GM21515 (cell line): Measurements from ENCODE around the gene FAF1.
"Not testable (repeated sequence)": the region's sequence is repeated elsewhere in the genome, so short reads cannot be mapped to it uniquely, and the experiment has no call there.

ENCODE experiments used
- ATAC-seq: cut with Tn5 transposase; IDR thresholded peaks from one replicate; pipeline ENCODE4 v1.9.1; 2021; ENCODE audit not compliant: unreplicated experiment

The FAF1 gene

GRCh38 chr1:50858761-50859160 lies 101.3 kb downstream of the FAF1 start:
- no peak for ATAC-seq

DNA sequence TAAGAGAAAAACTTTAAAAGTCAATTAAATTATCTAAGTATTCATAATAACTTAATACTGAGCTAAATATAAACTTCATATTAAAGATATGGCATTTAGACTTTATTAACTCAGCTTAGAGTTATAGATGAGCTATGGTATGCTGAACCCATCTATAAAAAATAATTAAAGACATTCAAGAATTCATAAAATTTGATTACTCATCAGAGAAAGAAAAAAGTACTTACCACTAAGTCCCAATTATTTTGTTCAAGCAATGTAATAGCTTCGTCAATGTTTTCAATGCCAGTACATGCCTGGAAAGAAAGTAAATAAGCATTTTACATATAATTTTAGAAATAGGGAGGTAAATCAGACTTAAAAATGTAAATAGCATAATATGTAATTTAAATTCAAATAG lies 102.4 kb downstream of the FAF1 start:
- no peak for ATAC-seq

DNA sequence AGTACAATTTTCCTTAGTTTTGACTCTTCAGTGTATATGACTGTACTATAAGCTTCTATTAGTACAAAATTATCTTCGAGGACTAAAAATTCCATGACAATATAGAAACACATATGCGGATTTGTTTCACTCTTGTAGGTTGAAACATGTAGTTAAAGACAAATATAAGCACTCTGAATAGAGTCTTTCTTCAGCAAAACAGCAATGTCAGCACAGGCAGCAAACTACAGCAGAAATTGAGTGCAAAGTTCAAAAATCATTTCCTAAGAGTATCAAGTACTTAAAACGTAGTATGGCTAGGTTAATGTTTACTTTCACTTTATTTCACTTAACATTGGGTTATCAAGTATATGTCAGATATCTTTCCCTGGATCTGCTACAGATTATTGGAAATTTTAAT lies 106.7 kb downstream of the FAF1 start:
- no peak for ATAC-seq

GRCh38 chr1:50852889-50853288 lies 107.2 kb downstream of the FAF1 start:
- ATAC-seq: no peak

DNA sequence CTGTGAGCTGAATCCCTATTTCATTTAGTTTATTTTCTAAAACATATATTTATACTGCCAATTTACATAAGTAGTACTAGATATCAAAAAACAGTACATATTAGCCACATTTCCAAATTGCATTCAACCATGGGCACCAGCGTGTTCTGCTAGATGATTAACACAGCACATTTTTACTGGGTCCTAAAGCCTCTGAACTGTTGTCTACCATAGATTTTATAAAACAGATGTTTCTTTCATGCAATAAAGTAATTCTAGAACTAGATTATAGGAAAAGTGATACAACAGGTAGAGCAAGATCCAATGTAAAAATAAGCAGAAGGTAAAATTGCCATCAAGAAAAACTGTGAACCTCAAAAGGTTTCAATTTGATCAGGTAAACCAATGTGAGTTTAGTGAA lies 108.6 kb downstream of the FAF1 start:
- no peak for ATAC-seq

GRCh38 chr1:50851034-50851433 lies 109.0 kb downstream of the FAF1 start:
- ATAC-seq: no peak

- ATAC-seq: no peak
Measured at GRCh38 chr1:50847303-50847702, 112.8 kb downstream of the FAF1 start.

DNA sequence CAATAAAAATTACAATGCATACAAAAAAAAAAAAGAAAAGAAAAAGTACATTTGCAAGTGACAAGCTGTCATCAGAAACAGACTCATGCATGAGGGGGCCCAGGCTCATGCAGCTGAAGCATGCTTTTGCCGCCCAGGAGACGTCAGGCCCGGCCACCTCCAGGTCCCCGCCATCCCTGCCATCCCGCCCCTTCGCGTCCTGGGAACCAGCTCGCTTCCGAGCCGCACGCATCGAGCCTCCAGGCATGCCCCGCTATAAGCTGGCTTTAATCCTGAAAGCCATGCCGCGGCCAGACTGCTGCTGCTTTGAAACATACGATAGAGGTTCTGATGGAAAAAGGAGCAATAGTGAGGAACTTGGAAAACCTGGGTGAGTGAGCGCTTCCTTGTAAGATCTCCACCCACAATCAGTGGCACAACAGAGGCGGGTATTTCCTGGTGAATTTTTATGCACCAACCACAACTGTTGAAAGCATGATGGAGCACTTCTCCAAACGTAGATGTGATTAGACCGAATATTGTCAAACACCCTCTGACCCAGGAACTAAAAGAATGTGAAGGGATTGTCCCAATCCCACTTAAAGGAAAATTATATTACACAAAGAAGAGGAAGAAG lies 113.7 kb downstream of the FAF1 start:
- no peak for ATAC-seq

DNA sequence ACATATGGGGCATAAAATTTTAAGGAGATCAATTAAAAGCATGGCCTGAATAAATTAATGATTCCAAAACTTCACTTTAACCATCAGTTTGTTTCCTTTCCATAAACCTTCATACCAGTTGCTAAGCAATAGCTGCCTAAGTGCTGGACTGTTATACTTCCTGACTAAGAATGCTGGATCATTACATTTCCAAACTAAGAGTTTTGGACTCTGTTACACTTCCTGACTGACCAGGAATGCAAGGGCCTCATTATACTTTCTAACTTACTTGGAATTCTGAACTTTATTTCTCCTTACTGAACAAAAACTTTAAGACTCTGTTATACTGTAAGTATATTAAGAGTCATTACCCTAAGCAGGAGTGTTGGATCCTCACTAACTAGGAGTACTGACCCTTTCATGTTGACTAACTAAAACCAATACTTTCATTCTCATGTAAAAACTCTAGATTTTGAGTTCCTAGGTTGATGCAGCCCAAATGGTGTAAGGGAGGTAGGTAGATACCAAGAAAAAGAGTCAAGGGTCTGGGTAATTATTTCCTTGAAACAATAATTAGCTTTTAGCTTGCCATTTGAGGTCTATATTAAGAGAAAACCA lies 118.2 kb downstream of the FAF1 start:
- ATAC-seq: no peak

DNA sequence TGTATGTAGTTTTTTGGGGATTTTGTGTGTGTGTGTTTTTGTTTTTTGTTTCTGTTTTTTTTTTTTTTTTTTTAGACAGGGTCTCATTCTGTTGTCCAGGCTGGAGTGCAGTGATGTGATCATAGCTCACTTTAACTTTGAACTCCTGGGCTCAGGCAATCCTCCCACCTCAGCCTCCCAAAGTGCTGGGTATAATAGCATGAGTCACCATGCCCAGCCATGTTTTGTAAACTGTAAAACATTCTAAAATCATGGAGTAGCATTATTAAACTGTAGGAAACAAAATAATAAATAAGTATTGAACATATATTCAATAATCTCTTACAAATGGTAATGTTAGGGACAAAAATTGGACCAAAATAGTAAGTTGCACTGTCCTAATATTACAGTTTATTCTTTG lies 124.0 kb downstream of the FAF1 start:
- no peak for ATAC-seq

DNA sequence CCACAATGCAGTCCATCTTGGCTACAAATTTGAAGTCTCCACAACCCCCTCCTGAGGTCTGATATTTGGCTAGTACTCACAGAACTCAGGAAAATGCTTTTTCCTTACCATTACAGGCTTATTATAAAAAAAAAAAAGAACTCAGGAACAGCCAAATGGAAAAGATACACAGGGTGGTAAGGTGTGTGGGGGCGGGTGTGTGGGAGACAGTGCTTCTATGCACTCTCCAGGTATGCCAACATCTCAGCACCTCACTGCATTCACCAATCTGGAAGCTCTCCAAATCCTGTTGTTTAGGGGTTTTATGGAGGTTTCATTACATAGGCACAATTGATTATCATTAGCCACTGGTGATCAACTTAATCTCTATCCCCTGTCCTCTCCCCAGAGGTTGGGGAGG lies 126.9 kb downstream of the FAF1 start:
- ATAC-seq: no peak

GRCh38 chr1:50832167-50832566 lies 127.9 kb downstream of the FAF1 start:
- no peak for ATAC-seq

DNA sequence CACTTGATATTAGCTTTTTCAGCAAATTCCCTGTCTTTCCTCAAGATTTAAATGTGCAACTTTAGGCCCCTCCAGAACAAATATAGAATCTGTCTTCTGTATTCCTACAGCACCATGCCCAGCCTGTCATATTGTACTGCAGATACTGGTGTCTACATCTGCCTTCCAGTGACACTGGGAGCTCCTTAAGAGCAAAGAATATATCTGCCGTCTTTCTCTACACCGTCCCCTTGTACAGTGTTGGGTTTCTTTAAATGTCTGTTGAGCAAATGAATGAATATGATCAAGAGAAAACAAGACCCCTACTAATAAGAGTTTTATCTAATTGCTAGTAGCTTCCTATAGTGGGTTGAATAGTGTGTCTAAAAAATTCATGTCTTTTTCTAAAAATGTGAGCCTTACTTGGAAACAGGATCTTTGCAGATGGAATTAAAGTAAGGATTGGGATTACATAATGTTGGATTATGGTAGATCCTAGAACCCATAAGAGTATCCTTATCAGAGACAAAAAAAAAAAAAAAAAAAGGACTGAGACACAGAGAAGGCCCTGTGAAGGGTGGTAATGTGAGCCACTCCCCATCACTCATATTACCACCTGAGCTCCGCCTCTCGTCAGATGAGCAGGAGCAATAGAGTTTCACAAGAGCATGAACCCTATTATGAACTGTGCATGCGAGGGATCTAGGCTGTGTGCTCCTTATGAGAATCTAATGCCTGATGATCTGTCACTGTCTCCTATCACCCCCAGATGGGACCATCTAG lies 128.6 kb downstream of the FAF1 start:
- ATAC-seq: no peak

- no peak for ATAC-seq
Measured at GRCh38 chr1:50830621-50831020, 129.4 kb downstream of the FAF1 start.

- ATAC-seq: no peak
Measured at GRCh38 chr1:50829014-50829958, 130.8 kb downstream of the FAF1 start.

DNA sequence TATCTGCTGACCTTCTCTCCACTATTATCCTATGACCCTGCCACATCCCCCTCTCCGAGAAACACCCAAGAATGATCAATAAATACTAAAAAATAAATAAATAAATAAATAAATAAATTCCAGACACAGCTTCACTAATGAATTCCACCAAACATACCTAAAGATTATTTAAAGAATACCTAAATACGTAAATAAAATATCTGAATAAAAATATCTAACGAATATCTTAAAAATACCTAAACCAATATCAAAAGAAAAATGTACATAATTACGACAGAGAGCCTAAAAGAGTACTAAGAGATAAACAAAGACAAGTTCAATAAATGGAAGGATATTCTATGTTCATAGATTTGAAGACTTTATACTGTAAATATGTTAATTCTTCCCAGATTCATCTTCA lies 132.5 kb downstream of the FAF1 start:
- ATAC-seq: no peak

DNA sequence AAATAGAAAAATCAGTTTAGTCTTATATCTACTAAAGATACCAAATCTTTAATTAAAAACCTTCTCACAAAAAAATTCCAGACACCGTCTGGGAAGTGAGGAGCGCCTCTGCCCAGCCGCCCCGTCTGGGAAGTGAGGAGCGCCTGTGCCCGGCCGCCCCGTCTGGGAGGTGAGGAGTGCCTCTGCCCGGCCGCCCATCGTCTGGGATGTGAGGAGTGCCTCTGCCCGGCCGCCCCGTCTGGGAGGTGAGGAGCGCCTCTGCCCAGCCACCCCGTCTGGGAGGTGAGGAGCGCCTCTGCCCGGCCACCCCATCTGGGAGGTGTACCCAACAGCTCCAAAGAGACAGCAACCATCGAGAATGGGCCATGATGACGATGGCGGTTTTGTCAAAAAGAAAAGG lies 133.3 kb downstream of the FAF1 start:
- not testable (repeated sequence) for ATAC-seq

DNA sequence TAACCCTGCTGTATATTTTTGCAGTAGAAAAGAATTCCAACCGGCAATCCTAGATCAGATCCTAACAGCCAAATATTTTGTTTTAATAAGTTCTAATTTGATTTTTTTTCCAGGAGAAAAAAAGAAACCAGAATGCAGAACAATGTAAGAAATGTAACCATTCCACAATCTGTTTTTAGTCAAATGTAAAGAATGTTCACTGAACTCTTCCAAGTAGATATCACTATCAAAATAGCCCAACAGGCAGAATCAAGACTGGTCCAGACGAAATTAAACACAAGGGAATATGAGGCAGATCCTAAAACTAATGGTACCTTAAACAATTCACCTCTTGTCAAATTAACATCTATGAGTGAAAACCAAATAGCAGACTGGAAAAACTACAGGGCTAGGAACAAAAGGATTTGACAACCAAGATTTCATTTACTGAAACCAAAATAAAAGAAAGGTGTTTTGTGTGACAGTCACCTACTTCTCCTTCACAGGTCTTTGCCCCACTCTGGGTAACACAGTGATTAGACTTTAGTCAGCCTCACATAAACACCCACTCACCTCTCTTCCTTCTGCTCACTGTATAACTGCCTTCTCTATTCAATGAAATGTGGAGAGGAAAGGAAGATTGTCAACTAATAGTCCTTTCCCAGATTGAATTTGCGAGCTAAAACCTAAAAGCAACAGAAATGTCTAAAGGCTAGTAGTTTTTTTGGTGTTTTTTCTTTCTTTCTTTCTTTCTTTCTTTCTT lies 137.9 kb downstream of the FAF1 start:
- no peak for ATAC-seq

DNA sequence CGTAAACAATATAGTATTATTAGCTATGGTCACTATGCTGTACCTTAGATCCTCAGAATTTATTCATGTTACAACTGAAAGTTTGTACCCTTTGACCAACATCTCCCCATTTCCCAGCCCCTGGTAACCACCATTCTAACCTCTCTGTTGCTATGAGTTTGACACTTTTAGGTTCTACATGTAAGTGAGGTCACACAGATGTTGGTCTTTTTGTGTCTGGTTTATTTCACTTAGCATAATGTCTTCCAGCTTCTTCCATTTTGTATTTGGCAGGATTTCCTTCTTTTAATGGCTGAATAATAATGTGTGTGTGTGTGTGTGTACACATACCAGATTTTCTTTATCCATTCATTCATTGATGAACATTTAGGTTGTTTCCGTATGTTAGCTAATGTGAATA lies 139.5 kb downstream of the FAF1 start:
- no peak for ATAC-seq

DNA sequence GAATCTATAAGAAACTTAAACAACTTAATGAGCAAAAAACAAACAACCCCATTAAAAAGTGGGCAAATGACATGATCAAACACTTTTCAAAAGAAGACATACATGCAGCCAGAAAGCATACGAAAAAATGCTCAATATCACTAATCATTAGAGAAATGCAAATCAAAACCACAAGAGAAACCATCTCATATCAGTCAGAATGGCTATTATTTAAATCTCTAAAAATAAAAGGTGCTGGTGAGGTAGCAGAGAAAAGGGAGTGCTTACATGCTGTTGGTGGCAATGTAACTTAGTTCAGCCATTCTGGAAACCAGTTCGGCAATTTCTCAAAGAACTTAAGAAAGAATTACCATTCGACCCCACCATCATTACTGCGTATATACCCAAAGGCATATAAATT lies 147.7 kb downstream of the FAF1 start:
- ATAC-seq: no peak

DNA sequence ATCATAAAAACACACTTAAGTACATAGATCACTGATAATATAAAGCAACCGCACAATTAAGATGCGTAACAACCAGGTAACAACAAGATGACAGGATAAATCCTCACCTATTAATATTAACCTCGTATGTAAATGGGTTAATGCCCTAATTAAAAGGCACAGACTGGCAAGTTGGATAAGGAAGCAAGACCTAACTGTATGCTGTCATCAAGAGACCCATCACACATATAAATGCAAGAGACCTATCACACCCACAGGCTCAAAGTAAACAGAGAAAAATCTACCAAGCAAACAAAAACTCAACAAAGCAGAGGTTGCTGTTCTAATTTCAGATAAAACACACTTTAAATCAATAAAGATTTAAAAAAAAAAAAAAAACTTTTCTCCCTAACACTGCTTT lies 151.8 kb downstream of the FAF1 start:
- ATAC-seq: no peak
